Skeletal muscle cell (primary cell): ENCODE results near the gene STARD9.
A peak's percentile ranks its signal among the peaks of the same experiment; 100 is the strongest.
"Not testable (repeated sequence)": the region's sequence is repeated elsewhere in the genome, so short reads cannot be mapped to it uniquely, and the experiment has no call there.

Experiments
- DNase-seq: peaks from one replicate; pipeline ENCODE4 v3.0.0-alpha.2; 2010; ENCODE audit warnings: low read depth
- H3K4me3 ChIP-seq: 2 replicates; pipeline ENCODE4 v1.5.1; 2011; ENCODE audit warnings: low read depth, mild to moderate bottlenecking, control low read depth, low read length, moderate library complexity

Gene STARD9

DNA sequence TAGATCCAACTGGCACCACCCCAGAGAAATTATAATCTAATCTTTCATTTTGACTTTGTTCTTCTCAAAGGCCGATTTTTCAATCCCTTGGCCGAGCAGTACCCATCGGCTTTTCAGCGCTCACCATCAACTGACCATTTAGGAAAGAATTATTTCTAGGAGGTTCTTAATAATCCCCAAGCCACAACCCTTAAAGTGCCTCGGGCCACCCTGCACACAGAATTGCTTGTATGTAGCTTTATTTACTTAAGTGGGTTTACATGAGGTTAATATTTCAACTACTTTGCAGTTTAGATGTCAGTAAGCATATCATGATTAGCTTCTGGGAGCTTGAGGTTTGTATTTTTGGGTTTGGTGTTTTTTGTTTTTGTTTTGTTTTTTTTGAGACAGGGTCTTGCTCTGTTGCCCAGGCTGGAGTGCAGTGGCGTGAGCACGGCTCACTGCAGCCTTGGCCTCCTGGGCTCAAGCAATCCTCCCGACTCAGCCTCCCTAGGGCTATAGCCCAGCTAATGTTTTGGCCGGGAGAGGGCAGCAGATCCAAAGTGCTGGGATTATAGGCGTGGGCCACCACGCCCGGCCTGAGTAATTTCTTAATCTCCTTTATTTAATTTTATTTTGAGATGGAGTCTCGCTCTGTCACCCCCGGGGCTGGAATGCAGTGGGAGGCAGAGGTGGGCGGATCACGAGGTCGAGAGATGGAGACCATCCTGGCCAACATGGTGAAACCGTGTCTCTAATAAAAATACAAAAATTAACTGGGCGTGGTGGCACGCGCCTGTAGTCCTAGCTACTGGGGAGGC lies 162.3 kb downstream of the STARD9 start:
- H3K4me3 ChIP-seq = peak overlapping the region; percentile 73
- DNase-seq = no peak

- H3K4me3 ChIP-seq = no peak overlapping the region
Measured at GRCh38 chr15:42741710-42742109, 166.3 kb downstream of the STARD9 start.

DNA sequence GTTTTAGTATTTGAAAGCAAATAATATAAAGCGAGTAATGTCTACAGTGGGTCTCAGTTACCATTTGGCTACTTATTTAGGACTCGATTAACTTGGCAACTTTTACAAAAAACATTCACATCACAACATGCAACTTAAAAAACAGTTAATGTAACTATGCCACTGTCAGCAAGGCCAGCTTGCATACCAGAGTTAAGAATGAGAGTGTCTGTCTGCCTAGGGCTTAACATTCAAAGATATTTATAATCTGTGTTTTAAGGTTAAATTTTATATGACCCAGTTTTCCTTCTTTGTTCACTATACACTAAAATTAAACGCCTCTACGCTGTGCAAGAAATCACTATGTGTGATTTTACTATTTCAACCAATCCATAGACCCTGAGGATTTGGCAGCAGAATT lies 166.7 kb downstream of the STARD9 start:
- no peak overlapping the region for H3K4me3 ChIP-seq
- DNase-seq = no peak

More at GRCh38 chr15:42741710-42742109, 166.3 kb downstream of the STARD9 start:
- DNase-seq = no peak

DNA sequence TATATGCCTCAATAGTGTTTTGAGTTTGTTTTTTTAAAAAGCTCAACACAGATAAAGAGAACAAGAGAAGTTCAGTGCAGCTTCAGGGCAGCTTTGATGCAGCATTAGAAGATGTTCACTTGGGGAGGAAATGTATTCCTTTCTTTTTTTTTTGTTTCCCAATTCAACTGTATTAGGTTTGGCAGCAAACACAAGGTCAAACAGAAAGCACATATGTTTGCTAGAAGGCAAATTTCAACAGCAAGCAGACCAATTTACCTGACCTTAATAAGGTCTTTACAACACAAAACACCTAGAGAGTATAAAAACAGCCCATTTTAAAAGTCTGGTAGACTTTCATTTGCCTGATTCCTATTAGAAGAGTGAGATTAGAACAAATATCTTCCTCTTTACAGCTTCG lies 168.8 kb downstream of the STARD9 start:
- H3K4me3 ChIP-seq = no peak overlapping the region
- no peak for DNase-seq

GRCh38 chr15:42749266-42749665 lies 173.9 kb downstream of the STARD9 start:
- DNase-seq = no peak
- no peak overlapping the region for H3K4me3 ChIP-seq

- no peak overlapping the region for H3K4me3 ChIP-seq
- no peak for DNase-seq
Measured at GRCh38 chr15:42750306-42750705, 174.9 kb downstream of the STARD9 start.

DNA sequence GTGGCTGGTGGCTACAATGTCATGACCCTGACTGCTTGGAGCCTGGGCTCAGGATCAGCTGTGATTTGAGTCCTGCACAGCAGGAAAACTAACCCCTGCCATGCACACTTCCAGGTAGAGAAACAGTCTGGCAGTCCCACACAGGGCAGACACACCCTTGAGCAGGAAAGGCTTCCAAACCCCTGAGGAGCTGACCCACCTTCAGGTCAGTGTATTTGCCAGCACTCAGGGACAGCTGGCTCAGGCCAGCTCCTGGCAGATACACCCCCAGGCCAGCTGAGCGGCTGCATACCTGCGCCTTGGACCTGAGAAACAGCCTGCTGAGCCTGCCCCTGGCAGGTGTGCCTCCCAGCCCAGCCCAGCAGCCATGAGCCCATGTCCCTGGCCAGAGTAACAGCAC lies 183.7 kb downstream of the STARD9 start:
- H3K4me3 ChIP-seq = no peak overlapping the region
- no peak for DNase-seq

DNA sequence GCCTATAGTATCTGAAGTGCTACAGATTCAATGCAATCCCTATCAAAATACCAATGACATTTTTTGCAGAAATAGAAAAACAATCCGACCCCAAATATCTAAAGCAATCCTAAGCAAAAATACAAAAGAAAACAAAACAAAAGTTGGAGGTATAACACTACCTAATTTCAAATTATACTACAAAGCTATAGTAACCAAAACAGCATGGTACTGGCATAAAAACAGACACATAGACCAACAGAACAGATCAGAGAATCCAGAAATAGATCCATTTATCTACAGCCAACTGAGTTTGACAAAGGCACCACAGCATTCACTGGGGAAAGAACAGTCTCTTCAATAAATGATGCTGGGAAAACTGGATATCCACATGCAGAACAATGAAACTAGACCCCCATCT lies 185.4 kb downstream of the STARD9 start:
- H3K4me3 ChIP-seq = no peak overlapping the region
- no peak for DNase-seq

- not testable (repeated sequence) for H3K4me3 ChIP-seq, DNase-seq
Measured at GRCh38 chr15:42761813-42762212, 186.4 kb downstream of the STARD9 start.

- not testable (repeated sequence) for H3K4me3 ChIP-seq, DNase-seq
Measured at GRCh38 chr15:42764154-42764731, 188.8 kb downstream of the STARD9 start.

DNA sequence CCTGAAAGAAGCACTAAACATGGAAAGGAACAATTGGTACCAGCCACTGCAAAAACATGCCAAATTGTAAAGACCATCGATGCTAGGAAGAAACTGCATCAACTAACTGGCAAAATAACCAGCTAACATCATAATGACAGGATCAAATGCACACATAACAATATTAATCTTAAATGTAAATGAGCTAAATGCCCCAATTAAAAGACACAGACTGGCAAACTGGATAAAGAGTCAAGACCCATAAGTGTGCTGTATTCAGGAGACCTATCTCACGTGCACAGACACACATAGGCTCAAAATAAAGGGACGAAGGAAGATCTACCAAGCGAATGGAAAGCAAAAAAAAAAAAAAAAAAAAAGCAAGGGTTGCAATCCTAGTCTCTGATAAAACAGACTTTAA lies 190.7 kb downstream of the STARD9 start:
- DNase-seq, H3K4me3 ChIP-seq: not testable (repeated sequence)
